Measurements from ENCODE around the gene ZP4.

ZP4 gene, protein sequence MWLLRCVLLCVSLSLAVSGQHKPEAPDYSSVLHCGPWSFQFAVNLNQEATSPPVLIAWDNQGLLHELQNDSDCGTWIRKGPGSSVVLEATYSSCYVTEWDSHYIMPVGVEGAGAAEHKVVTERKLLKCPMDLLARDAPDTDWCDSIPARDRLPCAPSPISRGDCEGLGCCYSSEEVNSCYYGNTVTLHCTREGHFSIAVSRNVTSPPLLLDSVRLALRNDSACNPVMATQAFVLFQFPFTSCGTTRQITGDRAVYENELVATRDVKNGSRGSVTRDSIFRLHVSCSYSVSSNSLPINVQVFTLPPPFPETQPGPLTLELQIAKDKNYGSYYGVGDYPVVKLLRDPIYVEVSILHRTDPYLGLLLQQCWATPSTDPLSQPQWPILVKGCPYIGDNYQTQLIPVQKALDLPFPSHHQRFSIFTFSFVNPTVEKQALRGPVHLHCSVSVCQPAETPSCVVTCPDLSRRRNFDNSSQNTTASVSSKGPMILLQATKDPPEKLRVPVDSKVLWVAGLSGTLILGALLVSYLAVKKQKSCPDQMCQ

DNA sequence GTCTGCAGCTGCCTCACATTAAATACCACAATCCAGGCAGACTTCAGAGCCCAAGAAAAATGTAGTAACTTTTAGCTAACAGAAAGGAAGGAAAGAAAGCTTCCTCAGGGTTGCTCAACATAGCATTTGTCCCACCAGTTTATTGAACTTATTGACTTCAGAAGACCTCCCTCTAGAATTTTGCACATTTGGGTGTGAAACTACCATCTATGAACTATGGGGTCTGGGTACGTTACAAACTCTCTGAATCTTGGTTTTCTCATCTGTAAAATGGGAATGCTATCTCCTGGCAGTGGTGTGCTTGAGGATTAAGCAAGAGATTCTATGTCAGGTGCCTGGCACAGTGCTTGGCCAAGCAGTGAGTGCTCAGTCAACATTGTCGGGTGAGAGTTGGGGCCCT, at the start of gene ZP4:
Gene ZP4 (minus strand): TSS at position 101 of the 400 bp plus-strand sequence. CDS start 287 bp downstream, outside the sequence.
- DNase-seq = no peak

GRCh38 chr1:237938553-237938952, 47.8 kb upstream of the ZP4 start:
- DNase-seq = no peak

DNA sequence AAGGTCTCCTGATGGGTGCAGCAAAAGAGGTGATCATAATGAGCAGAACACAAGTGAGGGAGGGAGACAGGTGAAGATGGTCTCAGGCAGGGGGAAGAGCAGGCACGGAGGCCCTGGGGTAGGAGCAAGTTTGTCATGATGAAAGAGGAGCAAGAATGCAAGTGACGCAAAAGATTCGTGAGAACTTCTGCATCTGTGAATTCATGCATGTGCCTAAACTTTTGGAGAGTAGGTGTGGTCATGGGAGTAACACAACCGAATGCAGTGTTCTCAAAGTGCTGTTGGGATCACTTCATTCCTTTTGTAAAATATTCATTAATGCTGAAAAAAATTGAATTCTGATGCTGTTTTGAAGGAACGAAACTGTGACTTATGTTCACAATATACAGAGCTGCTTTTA, 47.3 kb upstream of the ZP4 start:
- no peak for DNase-seq

DNA sequence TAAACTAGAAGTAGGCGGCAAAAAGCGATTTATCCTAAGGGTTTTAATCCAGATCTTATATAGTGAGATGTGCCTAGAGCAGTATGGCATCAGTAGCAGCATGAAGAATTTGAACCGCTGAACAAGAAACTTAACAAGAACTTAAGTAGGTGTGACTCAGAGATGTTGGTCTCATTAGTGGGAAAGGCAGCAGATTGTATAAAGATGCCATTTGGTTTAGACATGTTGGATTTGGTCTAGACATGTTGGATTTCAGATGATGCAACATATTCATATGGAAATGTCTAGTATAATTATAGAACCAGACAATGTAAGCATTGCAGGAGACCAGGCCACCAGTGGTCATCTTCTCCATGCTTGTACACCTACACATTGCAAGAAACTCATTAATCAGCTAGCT, 42.1 kb upstream of the ZP4 start:
- no peak for DNase-seq

DNA sequence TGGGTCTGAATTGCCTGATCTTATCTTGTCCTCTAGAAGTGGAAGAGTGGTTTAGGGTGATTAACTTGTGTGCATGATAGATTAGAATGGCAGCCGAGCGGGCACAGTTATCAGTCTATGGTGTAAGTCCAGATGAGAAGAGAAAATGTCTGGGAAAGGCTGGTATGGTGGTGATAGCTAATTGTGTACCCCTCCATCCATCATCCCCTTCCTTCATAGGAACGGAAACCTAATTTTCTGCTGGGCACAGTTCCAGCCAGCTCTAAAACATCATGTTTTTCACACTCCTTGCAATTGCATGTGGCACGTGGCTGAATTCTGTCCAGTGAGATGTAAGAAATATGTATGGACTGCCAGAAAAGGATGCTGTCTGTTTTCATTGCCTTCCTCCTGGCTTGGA, 40.9 kb upstream of the ZP4 start:
- DNase-seq = no peak

- DNase-seq = no peak
Measured at GRCh38 chr1:237927198-237927597, 36.5 kb upstream of the ZP4 start.

DNA sequence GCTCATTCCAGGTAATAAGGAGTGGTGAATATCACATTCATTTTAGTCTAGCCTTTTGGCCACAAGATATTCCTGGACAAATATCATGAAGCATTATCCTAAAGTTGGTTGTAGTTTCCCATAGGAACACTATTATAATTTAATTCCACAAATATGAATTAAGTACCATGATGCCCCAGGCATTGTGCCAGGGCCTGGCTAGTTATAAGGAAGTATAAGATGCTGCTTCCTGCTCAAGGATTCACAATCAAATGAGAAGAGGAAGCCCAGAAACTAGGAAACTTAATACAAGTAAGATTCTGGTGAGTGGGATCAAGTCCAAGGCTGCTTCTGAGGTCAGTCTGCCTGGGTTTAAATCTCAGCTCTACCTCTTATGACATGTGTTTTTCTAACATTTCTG, 30.6 kb upstream of the ZP4 start:
- DNase-seq = no peak

DNA sequence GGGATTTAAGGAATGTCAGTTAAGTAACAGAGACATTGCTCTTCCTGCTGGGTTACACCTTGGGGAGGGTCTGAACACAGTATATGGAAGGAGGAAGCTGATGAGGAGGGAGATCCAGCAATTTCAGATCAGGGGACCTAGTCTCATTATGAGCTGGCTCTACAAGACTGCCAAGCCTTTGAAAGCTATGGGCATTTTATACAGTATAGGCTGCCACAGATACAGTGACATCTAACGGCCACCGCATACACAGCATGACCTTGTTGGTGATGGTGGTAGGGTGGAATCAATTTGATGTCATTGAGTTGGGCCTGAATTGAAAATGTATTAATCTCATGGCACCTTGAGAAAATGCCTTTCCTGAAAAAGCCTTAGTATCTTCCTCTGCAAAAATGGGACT, 22.6 kb upstream of the ZP4 start:
- no peak for DNase-seq

DNA sequence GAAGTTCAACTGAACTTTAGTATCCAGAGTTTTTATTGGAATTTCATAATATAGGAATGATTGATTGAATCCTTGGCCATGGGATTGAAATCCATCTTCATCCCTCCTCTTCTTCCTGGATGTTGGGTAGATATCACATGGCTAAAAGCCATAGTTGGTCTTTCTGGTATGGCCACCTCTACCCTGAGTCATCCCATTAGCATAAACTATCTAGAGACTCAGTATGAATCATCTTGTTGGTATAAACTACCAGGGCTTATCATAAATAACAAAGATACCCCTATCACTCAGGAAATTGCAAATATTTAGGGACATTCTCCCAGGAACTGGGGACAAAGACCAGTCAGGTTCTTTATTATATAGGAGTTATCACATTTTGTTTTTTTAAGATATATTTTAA, 21.2 kb upstream of the ZP4 start:
- DNase-seq = no peak

DNA sequence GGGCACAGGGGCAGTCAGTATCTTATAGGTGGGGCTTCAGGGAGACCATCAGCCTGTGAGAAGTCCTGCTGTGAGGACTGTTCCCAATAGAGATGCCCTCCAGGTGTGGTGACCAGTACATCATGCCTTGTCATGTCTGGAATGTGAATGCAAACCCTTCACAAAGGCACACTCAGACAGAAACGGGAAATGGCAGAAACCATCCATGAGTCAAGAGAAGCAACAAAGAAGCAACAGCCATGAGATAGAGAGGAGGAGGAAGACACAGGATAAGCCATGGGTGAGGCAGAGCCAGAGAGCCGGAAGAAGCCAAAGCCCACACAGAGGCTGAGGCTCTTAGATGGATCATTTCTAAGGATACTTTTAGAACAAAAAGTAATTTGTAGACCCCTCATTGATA, 20.1 kb upstream of the ZP4 start:
- no peak for DNase-seq

- no peak for DNase-seq
Measured at GRCh38 chr1:237903961-237904360, 13.2 kb upstream of the ZP4 start.

- DNase-seq = no peak
Measured at GRCh38 chr1:237902960-237903743, 12.4 kb upstream of the ZP4 start.

DNA sequence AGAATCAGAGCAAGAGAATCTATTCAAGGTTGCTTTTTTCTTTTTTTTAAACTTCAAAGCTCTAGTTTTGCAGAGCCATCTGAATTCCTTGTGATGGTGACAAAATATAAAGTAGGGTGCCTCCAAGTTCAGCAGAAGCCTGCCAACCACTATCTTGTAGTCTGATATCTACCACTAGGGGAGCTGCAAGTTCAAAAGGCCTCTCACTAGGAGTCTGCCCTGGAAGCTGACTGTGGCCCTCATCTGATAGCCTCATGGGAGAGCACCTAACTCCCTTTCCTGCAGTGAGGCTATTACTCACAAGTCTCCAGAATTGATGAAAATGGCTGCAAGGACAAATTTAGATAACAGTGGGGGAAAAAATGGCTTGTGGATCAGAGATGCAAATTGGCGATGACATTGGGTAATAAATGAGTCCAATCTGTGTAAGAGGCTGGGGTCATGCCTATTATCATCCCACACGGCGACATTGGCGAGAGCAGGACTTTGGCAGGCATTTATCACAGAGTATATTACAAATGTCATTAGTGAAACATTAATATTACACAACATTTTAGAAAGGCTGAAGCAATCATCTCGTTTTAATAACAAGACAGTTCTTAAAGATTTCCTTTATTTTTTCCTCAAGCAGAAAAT, 10.7 kb upstream of the ZP4 start:
- no peak for DNase-seq

GRCh38 chr1:237895630-237896029, 4.9 kb upstream of the ZP4 start:
- DNase-seq = no peak

DNA sequence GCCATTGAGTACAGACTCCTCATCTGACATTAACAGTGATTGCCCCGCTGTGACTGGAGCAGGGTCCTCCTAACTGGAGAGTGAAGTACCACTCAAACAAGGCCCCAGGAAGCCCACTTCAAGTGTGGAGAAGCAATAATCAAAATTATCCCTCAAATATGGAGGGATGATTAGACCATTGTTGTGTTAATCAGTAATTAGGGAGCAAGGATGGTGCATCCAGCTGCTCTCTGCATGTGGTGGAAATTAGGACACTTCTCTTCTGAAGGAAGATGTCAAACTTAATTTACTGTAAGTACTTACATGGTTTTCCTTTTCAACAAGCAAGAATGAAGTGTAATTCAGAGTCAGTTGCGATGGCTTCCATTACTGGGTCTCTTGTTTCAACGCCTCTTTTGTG, 3.4 kb upstream of the ZP4 start:
- DNase-seq = no peak

GRCh38 chr1:237891979-237892378, 1.3 kb upstream of the ZP4 start:
- DNase-seq = no peak

GRCh38 chr1:237891266-237891665, 544 bp upstream of the ZP4 start:
- DNase-seq = no peak

DNA sequence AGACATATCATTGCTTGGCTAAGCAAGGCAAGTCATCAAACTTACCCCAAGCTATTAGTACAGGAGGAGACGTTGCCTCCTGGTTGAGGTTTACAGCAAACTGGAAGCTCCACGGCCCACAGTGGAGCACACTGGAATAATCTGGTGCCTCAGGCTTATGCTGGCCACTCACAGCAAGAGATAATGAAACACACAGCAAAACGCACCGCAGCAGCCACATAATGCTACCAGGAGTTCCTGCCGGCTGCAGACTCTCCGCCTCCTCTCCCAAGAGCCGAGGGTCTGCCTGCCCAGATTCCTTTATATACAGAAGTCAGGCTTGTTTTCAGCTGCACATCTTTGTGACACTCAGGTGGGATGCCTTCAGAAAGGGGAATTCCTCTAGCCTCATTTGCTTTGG, 306 bp downstream of the ZP4 start:
- DNase-seq = no peak

- no peak for DNase-seq
Measured at GRCh38 chr1:237888143-237888542, 2.6 kb downstream of the ZP4 start.

DNA sequence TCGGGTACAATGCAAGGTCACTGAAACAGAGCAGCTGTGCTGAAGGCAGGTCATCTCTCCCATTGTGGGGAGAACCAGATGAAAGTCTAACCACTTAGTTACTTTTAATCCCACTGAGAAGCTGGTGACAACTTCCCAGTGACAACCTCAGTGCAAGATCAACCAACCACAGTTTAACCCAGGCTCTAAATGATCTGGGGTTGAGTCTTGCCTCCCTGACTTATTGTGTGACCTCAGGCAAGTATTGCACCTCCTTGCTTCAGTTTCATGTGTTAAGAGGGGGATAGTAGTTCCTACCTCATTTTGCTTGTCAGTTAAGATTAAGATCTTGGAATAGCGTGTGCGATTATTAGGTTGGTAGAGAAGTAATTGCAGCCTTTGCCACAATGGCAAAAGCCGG, 3.2 kb downstream of the ZP4 start:
- no peak for DNase-seq

GRCh38 chr1:237884237-237884636, 6.5 kb downstream of the ZP4 start:
- no peak for DNase-seq

- no peak for DNase-seq
Measured at GRCh38 chr1:237879195-237879594, 11.5 kb downstream of the ZP4 start.
